Panc1 (cell line): ENCODE measurements around the gene TSHZ1. TPM values are rescaled to one million over a fixed set of nuclear protein-coding genes. Genes with fewer than 3 reads are reported as not detected.

Experiments used
- ATAC-seq: fragments of 200-7000 bp; cut with Tn5 transposase; 2 replicates; pipeline ENCODE4 v1.9.1; 2020; ENCODE audit warnings: mild to moderate bottlenecking, moderate library complexity
- BruUV-seq: library from RNA; stranded (reverse); fragments of 400-500 nt; replicated peaks from 2 replicates; lab custom pipeline; 2021; lab: Mats Ljungman, UMichigan
- CTCF ChIA-PET: fragments of 300-600 bp; sonication (Branson Sonifier 250); formaldehyde crosslinking; loops from one replicate; lab custom pipeline; 2022; ENCODE audit warnings: antibody characterized with exemption; lab: Charles Lee
- POLR2A ChIA-PET: fragments of 300-600 bp; sonication (Branson Sonifier 250); formaldehyde crosslinking; loops from one replicate; lab custom pipeline; 2022; ENCODE audit warnings: antibody characterized with exemption; lab: Charles Lee
- DNase-seq: peaks from one replicate; pipeline ENCODE4 v3.0.0-alpha.2; 2010; ENCODE audit warnings: low read depth, low spot score
- H3K27ac ChIP-seq: 2 replicates; pipeline ENCODE4 v1.5.1; 2011; ENCODE audit warnings: mild to moderate bottlenecking, low read length, inconsistent platforms
- H3K27me3 ChIP-seq: fragments of 200-500 bp; sonication (Bioruptor generic); 2 replicates; pipeline ENCODE4 v1.6.0; 2014; ENCODE audit warnings: low read length, inconsistent platforms; ENCODE audit not compliant: control insufficient read depth, insufficient read depth
- H3K36me3 ChIP-seq: fragments of 200-500 bp; sonication (Bioruptor generic); 2 replicates; pipeline ENCODE4 v1.5.1; 2014; ENCODE audit warnings: inconsistent platforms, mild to moderate bottlenecking, low read length, moderate library complexity; ENCODE audit not compliant: control insufficient read depth, insufficient read depth
- H3K4me1 ChIP-seq: 2 replicates; pipeline ENCODE4 v1.5.1; 2011; ENCODE audit warnings: inconsistent platforms, mild to moderate bottlenecking, low read length, moderate library complexity; ENCODE audit not compliant: control insufficient read depth, insufficient read depth
- H3K4me3 ChIP-seq, 2 experiments: 2 replicates each; pipeline ENCODE4 v1.5.1; 2011 to 2012; ENCODE audit warnings: low read depth in 2 of 2, low read length in 2 of 2, mild to moderate bottlenecking in 2 of 2, inconsistent platforms in 1 of 2, moderate library complexity in 1 of 2
- H3K9me3 ChIP-seq: fragments of 200-500 bp; sonication (Bioruptor generic); 2 replicates; pipeline ENCODE4 v1.5.1; 2014; ENCODE audit warnings: low read depth, mild to moderate bottlenecking, inconsistent platforms, low read length, moderate library complexity; ENCODE audit not compliant: control insufficient read depth, insufficient read depth
- POLR2AphosphoS5 ChIP-seq: IDR thresholded peaks from 2 replicates; pipeline ENCODE4 v1.6.1; 2012; ENCODE audit warnings: mild to moderate bottlenecking, low read depth, low read length, moderate library complexity
- REST ChIP-seq, 2 experiments: IDR thresholded peaks; 2 replicates each; pipeline ENCODE4 v1.6.1; 2011 to 2012; ENCODE audit warnings: low read depth in 2 of 2, control low read depth in 1 of 2, low read length in 1 of 2, mild to moderate bottlenecking in 1 of 2, moderate library complexity in 1 of 2; ENCODE audit not compliant: insufficient read depth in 1 of 2
- SIN3A ChIP-seq: IDR thresholded peaks from 2 replicates; pipeline ENCODE4 v1.6.1; 2012; ENCODE audit warnings: low read depth, mild to moderate bottlenecking, low read length, moderate library complexity, borderline replicate concordance; ENCODE audit not compliant: insufficient read depth
- TCF7L2 ChIP-seq: IDR thresholded peaks from 2 replicates; pipeline ENCODE4 v1.6.1; 2011; ENCODE audit warnings: mild to moderate bottlenecking, low read depth, low read length, inconsistent platforms
- in situ Hi-C: cut with HindIII; loops from 2 replicates; pipeline ENCODE4 v1.10.0; 2016; ENCODE audit warnings: low sequenced_read_pairs, low pct_unique_long_range_greater_than_20kb
- intact Hi-C: fragments of 100-400 bp; cut with micrococcal nuclease; formaldehyde crosslinking; loops from one replicate; pipeline ENCODE4 v1.10.0; 2022; ENCODE audit not compliant: unreplicated experiment
- total RNA-seq: library from RNA; stranded (reverse); gene quantifications from one replicate; pipeline ENCODE4 v1.2.1, GENCODE V29; 2021; ENCODE audit not compliant: unreplicated experiment
- TF ChIP-seq, protein P1 (sequence below): fragments of 450-650 bp; IDR thresholded peaks from 2 replicates; pipeline ENCODE4 v1.5.1; 2017; ENCODE audit warnings: mild to moderate bottlenecking

The TSHZ1 gene
- total RNA-seq, 1 experiment from 2014 or later = 10.0 TPM

- Histone ChIP-seq H3K4me3 (no peak overlapping the region), H3K27ac (no peak overlapping the region), H3K36me3 (no peaks in the 10 kb centered on the region), H3K9me3 (no peaks in the 10 kb centered on the region), H3K27me3 (no peaks in the 10 kb centered on the region), H3K4me1 (no peaks in the 10 kb centered on the region)
- DNase-seq (no peak), ATAC-seq (no peak)
- intact Hi-C loops = no loop called here
- TF ChIP-seq SIN3A = no peak
- no peak for TF ChIP-seq POLR2AphosphoS5
- no peak for TF ChIP-seq TCF7L2
- TF ChIP-seq, protein P1, sequence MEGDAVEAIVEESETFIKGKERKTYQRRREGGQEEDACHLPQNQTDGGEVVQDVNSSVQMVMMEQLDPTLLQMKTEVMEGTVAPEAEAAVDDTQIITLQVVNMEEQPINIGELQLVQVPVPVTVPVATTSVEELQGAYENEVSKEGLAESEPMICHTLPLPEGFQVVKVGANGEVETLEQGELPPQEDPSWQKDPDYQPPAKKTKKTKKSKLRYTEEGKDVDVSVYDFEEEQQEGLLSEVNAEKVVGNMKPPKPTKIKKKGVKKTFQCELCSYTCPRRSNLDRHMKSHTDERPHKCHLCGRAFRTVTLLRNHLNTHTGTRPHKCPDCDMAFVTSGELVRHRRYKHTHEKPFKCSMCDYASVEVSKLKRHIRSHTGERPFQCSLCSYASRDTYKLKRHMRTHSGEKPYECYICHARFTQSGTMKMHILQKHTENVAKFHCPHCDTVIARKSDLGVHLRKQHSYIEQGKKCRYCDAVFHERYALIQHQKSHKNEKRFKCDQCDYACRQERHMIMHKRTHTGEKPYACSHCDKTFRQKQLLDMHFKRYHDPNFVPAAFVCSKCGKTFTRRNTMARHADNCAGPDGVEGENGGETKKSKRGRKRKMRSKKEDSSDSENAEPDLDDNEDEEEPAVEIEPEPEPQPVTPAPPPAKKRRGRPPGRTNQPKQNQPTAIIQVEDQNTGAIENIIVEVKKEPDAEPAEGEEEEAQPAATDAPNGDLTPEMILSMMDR = no peak
- no peak for TF ChIP-seq REST (IDR thresholded peaks at IDR 0.05; ENCODE audit: insufficient read depth in 1 of 2, low read depth in 2 of 2, low read length in 1 of 2)
- in situ Hi-C loops = no loop called here
- POLR2A ChIA-PET = no interaction called here
- no TSS peak for BruUV-seq
- CTCF ChIA-PET = no interaction called here
Measured at GRCh38 chr18:75222407-75222806, 11.8 kb downstream of the TSHZ1 start.

DNA sequence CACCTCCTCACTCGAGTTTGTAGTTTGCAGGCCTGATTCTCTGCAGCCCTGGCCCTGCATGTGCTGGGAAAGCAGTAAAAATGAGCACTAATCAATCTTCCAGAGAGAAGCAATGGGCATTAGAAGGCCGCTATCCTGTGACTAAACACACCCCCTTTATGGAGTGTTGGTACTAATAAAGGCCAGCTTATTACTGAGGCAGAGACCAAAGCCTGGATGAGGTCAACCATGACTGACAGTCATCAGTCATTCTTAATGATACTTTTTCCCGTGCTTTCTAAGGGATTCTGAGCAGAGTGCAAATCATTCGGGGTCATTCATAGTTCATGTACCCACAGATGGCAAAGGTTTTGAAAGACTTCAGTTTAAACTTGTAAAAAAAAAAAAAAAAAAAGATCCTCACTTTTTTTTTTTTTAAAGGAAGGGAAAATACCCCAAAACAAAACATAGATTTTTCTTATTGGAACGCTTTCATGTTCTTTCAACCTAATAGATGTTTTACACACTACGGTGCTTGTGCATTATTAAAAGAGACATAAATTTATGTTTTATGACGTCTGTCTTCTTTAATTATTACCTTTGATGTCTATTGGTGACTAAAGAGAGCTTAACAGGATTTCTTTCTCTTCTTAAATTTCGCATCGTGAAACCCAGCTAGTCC is 13.2 kb downstream of the TSHZ1 start:
- H3K27me3 ChIP-seq = no peaks in the 10 kb centered on the region
- ATAC-seq (no peak), DNase-seq (no peak)
- no peaks in the 10 kb centered on the region for H3K36me3 ChIP-seq
- BruUV-seq = no TSS peak
- ChIA-PET CTCF (no interaction called here), POLR2A (no interaction called here)
- no peaks in the 10 kb centered on the region for H3K9me3 ChIP-seq
- in situ Hi-C loops (no loop called here), intact Hi-C loops (no loop called here)
- no peaks in the 10 kb centered on the region for H3K4me1 ChIP-seq
- H3K27ac ChIP-seq = no peak overlapping the region
- H3K4me3 ChIP-seq = no peak overlapping the region
- TF ChIP-seq TCF7L2 (no peak), REST (IDR thresholded peaks at IDR 0.05; ENCODE audit: insufficient read depth in 1 of 2, low read depth in 2 of 2, low read length in 1 of 2) (no peak), POLR2AphosphoS5 (no peak), SIN3A (no peak)
- TF ChIP-seq, protein P1 = no peak
